ENCODE results near the gene SPATA31E1.

DNA sequence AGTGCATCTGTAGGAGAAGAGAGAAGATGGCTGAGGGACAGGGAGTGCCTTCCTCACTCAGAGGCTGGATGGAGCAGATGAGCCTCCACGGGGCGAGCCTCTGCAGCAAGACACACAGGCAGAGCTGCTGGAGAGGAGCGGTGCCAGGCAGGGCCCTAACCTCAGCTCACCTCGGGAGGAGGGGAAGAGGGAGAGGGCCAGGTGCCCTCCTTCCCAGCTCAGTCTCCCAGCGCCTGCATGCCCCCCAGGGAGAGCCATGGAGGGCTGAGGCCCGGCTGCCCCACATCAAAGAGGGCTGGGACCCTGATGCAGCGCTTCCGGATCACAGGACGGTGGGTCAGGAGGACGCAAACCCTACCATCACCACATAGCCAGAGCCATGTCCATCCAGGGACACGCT lies 13.6 kb upstream of the SPATA31E1 start:
- TF ChIP-seq, protein P1, sequence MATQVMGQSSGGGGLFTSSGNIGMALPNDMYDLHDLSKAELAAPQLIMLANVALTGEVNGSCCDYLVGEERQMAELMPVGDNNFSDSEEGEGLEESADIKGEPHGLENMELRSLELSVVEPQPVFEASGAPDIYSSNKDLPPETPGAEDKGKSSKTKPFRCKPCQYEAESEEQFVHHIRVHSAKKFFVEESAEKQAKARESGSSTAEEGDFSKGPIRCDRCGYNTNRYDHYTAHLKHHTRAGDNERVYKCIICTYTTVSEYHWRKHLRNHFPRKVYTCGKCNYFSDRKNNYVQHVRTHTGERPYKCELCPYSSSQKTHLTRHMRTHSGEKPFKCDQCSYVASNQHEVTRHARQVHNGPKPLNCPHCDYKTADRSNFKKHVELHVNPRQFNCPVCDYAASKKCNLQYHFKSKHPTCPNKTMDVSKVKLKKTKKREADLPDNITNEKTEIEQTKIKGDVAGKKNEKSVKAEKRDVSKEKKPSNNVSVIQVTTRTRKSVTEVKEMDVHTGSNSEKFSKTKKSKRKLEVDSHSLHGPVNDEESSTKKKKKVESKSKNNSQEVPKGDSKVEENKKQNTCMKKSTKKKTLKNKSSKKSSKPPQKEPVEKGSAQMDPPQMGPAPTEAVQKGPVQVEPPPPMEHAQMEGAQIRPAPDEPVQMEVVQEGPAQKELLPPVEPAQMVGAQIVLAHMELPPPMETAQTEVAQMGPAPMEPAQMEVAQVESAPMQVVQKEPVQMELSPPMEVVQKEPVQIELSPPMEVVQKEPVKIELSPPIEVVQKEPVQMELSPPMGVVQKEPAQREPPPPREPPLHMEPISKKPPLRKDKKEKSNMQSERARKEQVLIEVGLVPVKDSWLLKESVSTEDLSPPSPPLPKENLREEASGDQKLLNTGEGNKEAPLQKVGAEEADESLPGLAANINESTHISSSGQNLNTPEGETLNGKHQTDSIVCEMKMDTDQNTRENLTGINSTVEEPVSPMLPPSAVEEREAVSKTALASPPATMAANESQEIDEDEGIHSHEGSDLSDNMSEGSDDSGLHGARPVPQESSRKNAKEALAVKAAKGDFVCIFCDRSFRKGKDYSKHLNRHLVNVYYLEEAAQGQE (IDR thresholded peaks at IDR 0.05; ENCODE audit: insufficient read depth in 1 of 2, low read depth in 2 of 2, low read length in 2 of 2): no peak
- TF ChIP-seq FOXP2 (optimal IDR thresholded peaks at IDR 0.05; ENCODE audit: borderline replicate concordance, extremely low read depth, extremely low read length, insufficient read depth): no peak

Measured in PFSK-1 (cell line).